Tibial nerve (tissue), 3 donors: Measurements from ENCODE around the gene LDLRAP1.

Experiments used
- POLR2A ChIP-seq, 2 donors: fragments of 450-650 bp; IDR thresholded peaks; one replicate each; pipeline ENCODE4 v1.6.1; 2017; ENCODE audit warnings: antibody characterized with exemption in 2 of 2, mild to moderate bottlenecking in 2 of 2, moderate library complexity in 2 of 2
- TF ChIP-seq, protein P1 (sequence below), 5 experiments: fragments of 200-600 bp in 3 of 5; fragments of 450-650 bp in 2 of 5; sonication (generic) in 3 of 5; IDR thresholded peaks; one replicate each; pipeline ENCODE4 v1.5.1; 2016 to 2019; ENCODE audit warnings: antibody characterized with exemption in 5 of 5, mild to moderate bottlenecking in 3 of 5, moderate library complexity in 2 of 5

DNA sequence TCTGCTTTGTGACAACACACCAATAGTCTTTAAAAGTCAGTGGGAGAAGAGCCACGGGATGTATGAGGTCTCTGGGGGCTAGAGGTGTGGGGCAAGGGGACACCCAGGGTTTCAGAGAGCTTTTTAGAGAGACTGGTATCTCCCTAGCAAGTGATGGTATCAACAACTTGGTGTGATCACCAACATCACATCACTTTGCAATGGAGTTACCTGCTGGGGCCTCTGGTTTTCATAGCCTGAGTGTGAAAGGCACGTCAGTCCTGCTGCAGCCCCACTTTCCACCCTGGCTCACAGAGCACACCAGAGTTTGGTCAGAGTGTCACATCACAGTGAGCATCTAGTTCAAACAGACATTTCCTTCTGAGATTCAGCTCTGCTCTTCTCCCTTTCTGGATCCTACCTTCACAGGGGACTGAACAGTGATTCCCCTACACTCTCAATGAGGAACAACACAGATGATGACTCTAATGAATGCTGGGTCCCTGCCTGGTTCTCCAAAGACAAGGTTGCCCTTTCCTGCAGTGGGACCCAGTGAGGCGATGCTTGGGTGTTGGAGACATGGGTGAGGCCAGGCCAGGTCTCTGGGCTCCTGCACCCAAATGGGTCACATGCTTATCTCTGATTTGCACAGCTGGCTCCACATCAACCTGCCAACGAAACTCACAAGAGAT lies 71.2 kb downstream of the LDLRAP1 start:
- TF ChIP-seq, protein P1, sequence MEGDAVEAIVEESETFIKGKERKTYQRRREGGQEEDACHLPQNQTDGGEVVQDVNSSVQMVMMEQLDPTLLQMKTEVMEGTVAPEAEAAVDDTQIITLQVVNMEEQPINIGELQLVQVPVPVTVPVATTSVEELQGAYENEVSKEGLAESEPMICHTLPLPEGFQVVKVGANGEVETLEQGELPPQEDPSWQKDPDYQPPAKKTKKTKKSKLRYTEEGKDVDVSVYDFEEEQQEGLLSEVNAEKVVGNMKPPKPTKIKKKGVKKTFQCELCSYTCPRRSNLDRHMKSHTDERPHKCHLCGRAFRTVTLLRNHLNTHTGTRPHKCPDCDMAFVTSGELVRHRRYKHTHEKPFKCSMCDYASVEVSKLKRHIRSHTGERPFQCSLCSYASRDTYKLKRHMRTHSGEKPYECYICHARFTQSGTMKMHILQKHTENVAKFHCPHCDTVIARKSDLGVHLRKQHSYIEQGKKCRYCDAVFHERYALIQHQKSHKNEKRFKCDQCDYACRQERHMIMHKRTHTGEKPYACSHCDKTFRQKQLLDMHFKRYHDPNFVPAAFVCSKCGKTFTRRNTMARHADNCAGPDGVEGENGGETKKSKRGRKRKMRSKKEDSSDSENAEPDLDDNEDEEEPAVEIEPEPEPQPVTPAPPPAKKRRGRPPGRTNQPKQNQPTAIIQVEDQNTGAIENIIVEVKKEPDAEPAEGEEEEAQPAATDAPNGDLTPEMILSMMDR (IDR thresholded peaks at IDR 0.05): no peak
- no peak for TF ChIP-seq POLR2A (IDR thresholded peaks at IDR 0.05)
